HG03558 (cell line): Measurements from ENCODE around the gene PCGF3.
"Not testable (repeated sequence)": the region's sequence is repeated elsewhere in the genome, so short reads cannot be mapped to it uniquely, and the experiment has no call there.

Source experiments
- ATAC-seq: cut with Tn5 transposase; IDR thresholded peaks from one replicate; pipeline ENCODE4 v1.9.1; 2021; ENCODE audit warnings: moderate number of reproducible peaks; ENCODE audit not compliant: unreplicated experiment; ENCODE audit errors: extremely low read depth

Gene PCGF3

DNA sequence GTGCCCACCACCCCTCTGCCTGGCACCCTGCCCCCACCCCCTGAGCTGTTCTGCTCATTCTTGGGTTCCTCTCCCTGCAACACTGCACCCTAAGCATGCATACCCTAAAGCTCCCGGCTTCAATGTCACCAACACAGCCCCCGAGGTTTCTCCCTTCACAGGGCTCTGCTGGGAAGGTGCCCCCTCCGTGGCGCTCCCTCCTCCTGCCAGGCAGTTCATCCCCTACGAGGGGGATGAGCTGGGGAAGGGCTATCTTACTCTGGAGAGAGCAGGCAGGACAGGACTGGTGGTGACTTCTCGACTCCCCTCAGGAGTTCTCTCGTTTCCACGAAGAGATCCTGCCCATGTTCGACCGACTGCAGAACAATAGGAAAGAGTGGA is 38.1 kb upstream of the PCGF3 start:
- no peak for ATAC-seq

DNA sequence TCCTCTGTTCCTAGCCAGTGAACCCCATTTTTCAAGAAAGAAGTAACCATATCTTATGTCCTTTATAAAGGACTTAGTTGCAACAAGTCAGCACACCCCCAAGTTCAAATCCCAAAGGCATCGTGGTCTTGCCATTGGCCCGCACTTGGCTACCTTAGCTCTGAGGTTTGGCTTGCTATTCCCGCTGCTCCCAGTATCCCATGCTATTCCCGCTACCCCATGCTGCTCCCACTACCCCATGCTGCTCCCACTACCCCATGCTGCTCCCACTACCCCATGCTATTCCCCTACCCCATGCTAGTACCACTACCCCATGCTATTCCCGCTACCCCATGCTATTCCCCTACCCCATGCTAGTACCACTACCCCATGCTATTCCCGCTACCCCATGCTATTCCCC is 37.4 kb upstream of the PCGF3 start:
- not testable (repeated sequence) for ATAC-seq

DNA sequence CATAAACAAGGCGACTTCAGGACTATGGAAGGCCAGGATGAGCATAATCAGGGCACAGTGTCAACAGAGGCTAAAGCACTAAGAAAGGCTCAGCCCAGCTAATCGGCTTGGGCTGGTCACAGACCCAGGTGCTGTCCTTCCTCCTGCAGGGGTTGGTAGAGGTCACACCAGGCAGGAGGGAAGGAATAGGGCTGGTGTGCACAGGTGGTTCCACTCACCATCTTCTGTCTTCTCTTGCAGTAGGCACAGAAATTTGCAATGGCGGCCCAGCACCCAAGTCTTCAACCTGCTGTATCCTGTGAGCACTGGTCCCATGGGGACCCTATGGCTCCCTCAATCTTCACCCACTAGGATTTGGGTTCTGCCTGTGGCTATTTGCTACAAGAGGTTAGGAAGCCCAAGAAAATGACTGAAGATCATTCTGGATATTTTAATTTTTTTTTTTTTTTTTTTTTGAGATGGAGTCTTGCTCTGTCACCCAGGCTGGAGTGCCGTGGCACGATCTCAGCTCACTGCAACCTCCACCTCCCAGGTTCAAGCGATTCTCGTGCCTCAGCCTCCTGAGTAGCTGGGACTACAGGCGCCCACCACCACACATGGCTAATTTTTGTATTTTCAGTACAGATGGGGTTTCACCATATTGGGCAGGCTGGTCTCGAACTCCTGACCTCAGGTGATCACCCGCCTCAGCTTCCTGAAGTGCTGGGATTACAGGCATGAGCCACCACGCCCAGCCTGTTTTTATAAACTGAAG is 35.6 kb upstream of the PCGF3 start:
- not testable (repeated sequence) for ATAC-seq

DNA sequence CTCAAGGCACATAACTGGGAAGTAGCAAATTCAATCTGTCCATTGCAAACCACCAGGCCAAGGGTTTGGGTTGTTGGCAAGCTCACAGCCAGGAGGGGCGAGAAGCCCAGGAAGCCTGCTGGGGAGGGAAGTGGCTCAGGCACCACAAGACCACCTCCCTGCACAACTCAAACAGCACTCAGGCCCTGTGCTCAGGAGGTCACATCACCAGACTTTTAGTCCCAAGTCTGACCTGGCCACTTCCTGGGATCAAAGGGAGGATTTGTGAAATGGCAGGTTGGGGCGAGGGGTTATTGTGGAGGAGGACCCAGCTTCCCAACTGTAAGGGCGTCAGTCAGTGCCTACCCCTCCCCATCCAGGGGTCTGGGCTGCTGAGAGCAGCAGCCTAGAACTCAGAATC is 33.9 kb upstream of the PCGF3 start:
- ATAC-seq: no peak

DNA sequence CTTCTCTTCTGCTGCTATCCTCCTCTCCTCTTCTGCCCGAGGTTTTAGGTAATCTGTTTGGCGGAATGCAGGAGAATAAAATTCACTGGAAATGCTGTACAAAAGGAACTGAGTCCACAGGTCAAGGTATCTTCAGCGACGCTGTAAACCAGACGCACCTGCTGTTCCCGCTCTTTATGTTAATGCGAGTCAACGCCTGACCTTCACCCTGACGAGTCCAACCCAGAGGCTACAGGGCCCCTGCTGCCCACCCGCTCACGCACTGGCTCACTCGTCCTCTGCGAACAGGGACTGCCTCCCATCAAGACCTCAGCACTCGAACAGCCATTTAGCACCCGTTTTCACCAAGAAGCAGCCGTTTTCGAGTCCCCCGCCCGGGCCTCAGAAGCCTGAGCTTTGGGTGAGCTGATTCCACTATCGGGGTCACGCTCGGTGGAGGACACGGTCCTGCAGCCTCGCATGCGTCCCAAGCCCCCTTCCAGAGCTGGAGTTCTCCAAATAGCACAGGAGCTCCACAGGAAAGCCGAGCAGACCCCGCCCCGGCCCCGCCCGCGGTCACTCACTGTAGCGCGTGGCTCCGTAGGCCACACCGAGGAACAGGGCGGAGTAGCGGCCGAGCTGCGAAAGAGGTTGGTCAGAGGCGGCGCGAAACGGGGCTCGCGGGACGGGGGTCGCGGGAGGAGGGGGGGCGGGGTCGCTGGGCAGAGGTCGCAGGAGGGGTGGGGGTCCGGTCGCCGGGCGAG is 32.1 kb upstream of the PCGF3 start:
- ATAC-seq: no peak

DNA sequence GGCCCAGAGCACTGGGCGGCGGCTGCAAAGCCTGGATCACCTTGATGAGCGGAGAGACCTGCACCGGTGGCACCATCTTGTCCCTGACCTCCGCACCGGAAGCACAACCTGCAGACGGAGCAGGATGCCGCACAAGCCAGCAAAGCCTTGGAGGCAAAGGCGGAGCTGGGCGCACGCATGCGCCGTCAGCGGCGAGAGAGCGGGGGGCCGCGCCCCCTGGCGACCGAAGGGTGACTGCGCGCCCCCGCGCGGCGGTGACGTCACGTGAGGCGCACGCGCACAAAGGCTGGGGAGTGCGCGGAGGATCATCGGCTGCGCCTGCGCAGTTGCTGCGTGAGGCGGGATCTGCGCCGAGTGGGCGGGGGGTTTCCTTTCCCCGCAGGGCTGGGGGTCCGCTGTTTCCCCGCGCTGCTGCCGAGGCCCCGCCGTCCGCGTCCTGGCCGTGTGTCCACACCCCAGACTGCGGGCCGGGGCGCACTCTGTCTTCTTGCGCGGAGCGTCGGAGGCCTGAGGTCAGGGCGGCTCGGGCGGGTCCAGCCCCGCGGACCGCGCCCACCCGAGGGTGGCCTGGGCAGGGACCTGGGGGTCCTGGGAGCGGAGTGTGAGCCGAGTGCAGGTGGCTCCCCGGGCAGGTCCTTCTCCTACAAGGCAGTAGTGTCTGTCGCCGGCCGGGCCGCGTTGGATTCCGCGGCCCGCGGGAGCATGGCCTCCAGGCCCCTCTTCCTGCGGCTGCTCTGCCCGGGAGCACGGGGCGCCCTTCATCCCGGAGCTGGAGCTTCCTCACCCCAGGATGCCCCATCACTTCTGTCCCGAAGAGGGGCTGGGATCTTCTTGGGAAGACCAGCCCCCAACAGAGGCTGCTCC is 31.2 kb upstream of the PCGF3 start, which contains the start of the genes ATP5ME and MYL5:
Gene ATP5ME, minus strand, starts transcription at position 105 of the 864 bp plus-strand sequence. Its CDS starts 29 bp downstream, at position 76.
Gene MYL5, plus strand, starts transcription at position 371 of the 864 bp plus-strand sequence. CDS start 3,485 bp downstream, outside the sequence.
- peak; percentile 74 for ATAC-seq

DNA sequence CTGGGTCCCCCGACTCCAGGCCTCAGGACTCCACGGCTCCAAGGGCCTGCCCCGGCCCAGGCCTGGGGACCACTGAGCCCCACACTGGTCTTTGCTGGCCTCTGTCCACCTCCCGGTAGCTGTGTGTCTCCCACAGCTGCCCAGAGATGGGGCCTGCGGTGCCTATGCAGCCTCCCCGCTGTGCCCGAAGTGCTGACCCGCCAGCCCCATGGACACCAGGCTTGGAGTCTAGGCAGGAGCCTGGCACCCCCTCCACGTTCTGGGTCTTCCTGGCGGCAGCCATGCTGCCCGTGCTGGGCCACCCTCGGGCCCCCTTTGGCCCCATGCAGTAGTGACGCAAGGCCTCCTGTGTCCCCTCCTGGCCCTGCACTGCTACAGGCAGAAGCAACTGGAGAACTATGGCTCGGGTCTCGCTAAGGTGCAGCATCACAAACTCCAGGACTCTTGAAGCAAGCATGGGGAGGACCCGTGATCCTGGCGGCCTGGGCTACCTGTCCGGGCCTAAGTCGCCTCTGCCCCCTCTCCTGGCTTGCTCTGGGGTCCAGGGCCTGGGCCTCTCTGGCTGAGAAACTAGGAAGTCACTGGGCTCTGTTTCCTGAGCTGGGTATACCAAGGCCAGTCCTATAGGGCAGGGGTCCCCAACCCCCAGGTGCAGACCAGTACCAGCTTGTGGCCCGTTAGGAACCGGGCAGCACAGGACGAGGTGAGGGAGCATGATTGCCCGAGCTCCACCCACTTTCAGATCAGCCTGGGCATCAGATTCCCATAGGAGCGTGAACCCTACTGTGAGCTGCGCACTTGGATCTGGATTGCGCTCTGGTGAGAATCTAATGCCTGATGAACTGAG is 30.4 kb upstream of the PCGF3 start:
- ATAC-seq: no peak

DNA sequence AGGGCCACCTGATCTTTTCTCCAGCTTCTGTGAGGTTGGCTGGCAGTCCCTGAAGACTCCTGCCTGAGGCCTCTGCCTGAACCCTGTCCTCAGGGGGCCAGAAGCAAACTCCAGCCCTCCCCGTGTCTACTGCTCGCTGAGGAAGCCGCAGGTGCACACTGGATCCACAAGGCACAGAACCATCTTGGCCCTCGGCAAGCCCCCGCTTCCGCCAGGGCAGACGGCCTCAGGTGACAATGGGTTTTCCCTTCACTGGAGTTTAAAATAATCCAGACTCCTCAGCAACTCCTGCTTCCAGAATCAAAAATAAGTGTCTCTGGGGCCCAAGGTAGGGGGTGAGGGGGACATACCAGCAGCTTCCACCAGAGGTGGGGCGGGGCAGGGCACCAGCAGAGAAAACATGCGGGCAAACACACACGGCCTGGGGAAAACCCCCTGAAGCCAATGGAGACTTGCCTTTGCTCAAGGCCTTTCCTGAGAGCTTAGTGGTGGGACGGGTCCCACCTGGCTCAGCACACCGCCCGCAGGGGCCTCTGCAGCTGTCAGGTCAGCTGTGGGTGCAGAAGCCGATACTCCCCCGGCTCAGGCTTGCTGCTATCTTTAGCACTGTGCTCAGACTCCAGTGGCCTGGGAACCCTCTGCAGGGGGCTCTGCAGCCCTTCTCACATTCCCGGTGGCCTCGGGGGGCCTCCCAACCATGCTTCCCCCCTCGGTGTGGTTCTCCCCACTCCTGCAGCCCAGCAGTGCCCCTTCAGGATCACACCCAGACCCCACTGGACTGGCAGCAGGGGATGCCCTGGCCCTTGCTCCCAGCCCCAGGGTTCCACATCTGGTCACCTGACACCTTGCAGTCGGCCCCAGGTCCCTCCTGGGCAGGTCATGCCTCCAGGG is 29.4 kb upstream of the PCGF3 start:
- no peak for ATAC-seq

DNA sequence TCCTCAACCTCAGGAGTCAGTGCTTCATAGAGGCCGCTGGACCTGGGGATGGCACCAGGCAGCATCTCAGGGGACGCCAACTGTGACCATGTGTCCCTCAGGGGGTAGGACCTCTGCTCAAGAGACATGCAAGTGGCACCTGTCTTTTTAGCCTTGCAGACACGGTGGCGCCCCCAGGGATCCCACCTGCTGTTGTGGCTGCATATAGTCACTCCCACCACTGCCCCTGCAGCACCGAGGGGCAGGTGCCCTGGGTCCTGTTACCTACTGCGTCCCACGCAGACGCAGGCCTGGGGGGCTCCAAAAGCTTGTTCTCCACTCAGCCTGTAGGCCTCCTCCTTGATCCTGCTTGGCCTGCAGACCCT is 28.8 kb upstream of the PCGF3 start:
- ATAC-seq: no peak

DNA sequence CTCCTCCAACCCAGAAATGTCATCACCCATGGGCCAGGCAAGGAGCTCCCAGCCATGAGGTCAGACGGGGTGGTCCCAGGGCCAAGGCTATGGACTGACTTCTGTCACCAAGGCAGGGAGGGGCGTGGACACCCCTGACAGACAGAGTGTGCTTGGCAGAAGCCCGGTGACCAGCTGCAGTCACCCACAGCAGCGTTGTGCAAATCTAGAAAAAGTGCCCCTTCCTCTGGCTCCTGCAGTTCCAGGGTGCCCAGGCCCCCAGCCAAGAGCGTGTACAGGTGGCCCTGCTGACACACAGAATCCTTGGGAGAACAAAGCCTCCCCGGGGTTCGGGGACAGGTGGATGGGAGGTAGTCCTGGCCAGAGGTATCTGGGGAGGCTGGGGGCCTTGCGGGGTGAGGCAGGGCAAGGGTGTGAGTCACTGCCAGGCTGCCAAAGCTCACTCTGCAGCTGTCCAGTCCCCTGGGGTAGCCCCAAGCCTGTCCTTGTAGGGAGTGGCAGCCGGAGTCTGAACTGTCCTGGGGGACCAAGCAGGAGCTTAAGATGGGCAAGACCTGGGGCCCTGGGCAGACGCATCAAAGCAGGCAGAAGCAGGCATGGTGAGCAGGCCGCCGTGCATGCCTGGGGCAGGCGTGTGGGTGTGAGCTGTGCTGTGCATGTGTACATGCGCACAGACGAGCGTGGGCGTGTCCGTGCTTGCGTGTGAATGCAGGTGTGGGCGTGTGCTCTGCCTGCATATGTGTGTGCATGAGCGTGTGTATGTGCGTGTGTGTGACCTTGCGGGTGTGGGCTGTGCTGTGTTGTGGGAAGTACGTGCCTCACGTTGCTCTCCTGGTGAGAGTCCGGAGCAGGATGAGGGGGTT is 28.0 kb upstream of the PCGF3 start:
- no peak for ATAC-seq

DNA sequence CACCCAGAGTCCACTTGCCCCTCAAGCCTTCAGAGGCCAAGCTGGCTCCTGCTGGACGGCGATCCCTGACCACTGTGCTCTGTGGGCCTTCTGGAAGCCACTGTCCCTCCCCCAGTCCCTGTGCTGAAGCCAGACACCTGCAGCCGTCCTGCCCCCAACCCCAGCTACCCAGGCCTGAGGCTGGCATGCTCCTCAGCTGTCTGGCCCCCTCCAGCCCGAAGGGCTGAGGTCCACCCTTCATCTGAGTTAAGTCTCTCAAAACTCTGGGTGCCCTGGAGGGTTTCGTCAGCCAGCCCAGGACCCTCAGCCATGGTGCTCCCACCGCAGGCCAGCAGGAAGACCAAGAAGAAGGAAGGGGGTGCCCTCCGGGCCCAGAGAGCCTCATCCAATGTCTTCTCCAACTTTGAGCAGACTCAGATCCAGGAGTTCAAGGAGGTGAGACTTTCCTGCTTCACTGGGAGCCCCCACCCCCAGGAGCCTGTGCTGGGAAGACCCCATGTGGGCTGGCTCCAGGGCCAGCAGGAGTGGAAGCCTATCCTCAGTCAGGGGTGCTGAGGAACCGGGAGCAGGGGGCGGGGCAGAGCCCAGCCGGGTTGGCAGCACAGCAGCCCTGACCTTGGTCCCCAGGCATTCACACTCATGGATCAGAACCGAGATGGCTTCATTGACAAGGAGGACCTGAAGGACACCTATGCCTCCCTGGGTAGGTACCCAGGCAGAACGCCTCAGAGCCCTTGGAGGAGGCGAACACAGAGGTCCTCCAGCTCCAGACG is 27.1 kb upstream of the PCGF3 start:
- no peak for ATAC-seq

DNA sequence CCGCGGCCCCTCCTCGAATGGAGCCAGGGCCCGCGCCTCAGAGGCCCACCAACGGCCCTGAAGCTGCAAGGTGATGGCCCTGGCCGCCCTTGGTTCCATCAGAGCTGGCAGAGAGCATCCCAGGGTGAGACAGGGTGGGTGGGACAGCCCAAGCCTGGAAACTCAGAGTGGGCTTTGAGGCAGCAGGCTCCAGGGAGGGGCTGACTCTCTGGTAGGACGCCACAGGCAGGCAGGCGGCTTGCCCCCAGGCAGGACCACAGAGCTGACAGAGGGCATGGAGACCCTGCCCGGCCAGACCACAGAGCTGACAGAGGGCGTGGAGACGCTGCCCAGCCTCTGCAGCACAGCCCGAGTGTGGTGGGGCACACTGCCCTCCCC is 26.5 kb upstream of the PCGF3 start:
- ATAC-seq: no peak

DNA sequence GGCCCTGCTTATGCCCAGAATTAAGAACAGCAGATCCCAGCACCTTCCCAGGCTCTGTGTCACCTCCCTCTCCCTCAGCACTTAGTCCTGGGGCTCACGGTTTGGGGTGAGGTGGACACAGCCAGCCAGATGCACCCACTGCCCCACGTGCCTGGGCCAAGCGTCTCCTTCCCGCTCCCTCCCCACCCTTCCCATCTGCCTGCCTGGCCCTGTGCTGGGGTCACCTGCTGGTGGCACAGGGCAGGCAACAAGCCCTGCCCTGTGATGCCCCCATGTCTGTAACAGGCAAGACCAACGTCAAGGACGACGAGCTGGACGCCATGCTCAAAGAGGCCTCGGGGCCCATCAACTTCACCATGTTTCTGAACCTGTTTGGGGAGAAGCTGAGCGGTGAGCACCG is 26.0 kb upstream of the PCGF3 start:
- ATAC-seq: no peak

DNA sequence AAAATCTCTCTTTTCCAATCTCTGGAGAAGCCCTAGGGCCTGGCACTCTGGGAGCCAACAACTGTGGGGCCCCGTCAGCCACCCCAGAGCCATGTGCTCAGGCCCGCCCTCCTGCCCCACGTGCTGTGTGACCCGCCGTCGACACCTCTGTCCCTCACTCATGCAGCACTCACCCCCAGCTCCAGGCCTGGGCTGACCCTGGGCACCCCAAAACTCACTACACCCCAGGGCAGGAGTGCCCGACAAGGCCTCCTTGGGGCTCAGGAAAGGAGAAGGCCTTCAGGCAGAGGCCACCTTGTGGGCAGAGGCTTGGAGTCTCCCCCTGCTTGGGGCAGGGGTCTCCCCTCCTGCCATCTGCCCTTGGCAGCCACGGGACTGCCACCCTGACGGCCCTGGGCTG is 25.5 kb upstream of the PCGF3 start:
- ATAC-seq: no peak

DNA sequence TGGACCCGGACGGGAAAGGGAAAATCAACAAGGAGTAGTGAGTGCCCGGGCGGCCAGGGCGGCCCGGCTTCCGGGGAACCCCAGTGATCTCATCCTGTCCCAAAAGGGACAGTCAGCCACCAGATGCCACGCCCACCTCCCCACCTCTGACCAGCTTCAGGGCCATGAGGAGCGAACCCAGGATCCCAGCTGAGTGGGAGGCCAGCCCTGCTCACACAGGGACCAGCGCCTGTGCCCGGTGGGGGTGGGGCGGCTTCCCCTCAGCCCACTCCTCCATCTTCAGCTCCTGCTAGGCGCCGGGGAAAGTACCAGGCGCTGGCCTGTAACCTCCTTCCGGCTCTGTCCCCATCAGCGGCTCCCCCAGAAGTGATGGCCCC is 25.1 kb upstream of the PCGF3 start:
- ATAC-seq: no peak

DNA sequence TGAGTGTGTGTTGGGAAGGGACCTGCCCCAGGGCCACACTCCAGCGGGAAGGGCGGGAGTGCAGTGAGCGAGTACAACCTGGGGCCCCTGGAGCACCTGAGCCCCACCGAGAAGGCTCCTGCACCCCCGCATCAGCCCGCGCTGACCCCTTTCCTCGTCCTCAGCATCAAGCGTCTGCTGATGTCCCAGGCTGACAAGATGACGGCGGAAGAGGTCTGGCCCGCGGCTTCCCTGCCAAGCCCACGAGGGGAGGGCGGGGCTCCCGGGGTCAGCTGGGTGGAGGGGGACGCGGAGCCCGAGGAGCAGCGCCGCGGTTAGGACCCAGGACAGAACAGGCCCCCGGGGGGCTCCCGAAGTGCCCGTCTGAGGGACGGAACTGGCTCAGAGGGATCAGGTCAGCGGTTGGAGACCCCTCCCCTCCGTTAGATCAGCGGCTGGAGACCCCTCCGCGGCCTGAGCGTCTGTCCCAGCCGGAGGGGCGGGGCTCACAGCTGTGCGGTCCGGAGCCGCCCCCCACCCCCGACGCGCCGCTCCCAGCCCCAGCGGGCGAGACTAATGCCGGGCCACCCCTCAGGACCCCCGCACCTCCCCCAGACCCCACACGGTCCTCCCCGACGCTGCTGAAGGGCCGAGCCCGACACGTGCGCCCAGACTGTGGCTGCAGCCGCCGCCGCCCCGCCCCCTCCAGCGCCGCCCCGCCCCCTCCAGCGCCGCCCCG is 24.5 kb upstream of the PCGF3 start:
- no peak for ATAC-seq
